NCI-H146 (cell line): Measurements from ENCODE around the gene HEXB.
"Not testable (repeated sequence)": the region's sequence is repeated elsewhere in the genome, so short reads cannot be mapped to it uniquely, and the experiment has no call there.

ENCODE experiments used
- DNase-seq: peaks from one replicate; lab custom pipeline; 2025; lab: John Stamatoyannopoulos, UW

The HEXB gene

DNA sequence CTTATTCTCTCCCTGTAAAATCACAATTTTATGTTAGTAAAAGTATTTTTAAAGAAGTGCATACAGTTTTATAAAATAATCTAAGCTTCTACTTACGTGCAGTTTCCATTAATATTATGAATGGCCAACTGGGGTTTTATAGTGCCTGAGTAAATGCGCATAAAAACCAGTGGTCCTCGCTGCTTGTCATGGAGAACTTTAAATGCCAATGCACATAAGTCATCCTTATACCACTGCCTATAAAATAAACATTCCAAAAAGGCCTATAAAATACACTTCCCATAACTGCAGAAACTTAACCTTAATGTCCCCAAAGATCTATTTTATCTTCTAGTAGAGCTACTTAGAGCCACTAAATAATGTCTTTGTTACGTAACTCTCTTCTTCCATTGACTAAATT, 53.4 kb downstream of the HEXB start:
- no peak for DNase-seq

DNA sequence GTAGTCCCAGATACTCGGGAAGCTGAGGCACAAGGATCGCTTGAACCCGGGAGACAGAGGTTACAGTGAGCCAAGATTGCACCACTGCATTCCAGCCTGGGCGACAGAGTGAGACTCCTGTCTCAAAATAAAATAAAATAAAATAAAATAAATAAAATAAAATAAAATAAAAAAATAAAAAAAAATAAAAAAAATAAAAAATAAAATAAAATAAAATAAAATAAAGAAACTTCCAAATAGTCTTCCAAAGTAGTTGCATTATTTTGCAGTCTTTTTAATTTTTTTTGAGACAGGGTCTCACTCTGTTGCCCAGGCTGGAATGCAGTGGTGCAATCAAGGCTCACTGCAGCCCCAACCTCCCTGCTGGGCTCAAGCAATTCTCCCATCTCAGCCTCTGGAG, 63.7 kb downstream of the HEXB start:
- not testable (repeated sequence) for DNase-seq

DNA sequence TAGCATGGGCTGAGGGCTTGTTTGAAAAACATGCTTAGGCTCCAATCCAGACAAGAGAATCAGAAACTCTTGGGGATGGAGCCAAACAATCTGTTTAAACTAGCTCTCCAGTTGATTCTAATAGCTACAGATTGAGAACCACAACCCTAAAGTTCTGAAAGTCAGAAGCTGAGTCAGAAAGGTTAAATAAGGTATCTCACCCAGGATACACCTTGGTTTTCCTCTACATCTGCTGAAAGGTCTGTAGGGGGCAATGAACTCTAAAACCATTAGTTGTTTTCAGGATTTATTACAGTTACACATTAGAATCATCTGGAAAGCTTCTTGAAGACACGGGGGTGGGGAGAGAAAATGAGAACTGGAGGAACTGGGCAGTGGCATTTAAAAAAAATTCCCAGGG, 76.2 kb downstream of the HEXB start:
- no peak for DNase-seq

DNA sequence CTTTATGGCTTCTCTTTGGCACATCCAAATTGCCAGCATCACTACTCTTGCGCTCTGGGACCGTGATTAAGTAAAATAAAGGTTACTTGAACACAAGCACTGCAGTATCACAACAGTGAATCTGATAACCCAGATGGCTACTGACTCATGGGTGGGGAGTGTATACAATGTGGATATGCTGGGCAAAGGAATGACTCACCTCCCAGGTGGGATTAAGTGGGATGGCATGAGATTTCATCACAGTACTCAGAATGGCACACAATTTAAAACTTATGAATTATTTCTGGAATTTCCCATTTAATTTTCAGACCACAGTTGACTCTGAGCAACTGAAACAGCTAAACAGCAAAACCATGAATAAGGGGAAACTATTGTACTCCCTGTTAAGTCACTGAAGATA, 77.6 kb downstream of the HEXB start:
- DNase-seq, result no peak

DNA sequence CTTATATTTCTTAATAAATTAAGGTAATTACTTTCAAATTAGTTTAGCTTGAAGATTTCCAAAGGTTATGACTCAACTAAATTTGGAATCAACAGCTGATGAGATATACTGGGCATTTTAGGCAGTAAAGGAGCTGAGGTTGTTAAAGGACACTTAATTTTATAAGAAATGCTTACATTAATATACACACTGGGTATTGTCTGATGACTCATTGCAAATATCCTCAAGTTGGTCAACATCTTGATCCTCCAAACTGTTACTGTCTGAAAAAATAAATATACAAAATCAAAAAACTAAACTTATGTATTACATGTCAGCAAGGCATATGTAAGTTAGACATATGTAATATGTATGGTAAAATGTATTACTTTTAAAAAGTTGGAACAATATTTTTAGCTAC, 78.5 kb downstream of the HEXB start:
- no peak for DNase-seq

DNA sequence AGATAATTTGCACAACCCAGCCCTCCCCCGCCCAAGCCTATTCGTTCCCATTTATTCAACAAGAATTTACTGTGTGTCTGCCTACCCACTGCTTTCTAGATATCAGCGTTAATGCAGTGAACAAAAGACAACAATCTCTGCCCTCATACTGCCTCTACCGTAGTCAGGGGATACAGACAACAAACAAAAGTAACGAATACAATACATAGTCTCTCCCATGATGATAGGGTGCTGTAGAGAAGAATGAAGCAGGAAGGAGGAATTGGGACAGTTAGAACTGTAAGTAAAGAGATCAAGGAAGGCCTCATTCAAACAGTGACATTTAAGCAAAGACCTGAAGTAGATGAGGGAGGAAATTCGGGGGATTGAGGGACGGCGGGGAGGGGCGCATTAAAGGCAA, 80.2 kb downstream of the HEXB start:
- peak; percentile 16 for DNase-seq

DNA sequence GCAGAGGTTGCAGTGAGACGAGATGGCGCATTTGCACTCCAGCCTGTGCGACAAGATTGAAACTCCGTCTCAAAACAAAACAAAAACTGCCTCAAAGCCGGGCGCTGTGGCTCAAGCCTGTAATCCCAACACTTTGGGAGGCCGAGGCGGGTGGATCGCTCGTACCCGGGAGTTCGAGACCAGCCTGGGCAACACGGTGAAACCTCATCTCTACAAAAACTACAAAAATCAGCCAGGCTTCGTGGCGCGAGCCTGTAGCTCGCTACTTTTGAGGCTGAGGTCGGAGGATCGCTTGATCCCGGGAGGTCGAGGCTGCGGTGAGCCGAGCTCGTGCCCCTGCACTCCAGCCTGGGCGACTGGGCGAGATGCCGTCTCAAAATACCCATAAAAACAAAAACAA, 80.9 kb downstream of the HEXB start:
- no peak for DNase-seq

DNA sequence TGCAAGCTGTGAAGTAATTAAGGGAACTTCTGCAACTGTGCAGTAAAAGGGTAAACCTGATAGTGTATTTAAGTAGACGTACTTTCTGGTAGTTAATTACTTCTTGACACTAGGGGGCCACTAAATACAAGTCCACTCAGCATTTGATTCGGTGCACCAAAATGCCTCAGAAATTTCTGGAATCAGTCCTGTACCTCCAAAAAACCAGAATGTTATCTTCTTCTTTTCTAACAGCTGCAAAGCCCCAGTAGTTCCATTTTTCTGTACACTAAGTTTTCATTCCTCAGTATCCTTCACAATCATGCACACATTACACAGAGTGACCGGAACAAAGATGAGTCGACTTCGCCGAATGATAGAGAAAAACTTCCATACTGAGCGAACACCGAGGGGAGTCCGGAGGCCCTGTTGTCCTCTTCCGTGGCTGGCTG, 81.4 kb downstream of the HEXB start:
- peak; percentile 47 for DNase-seq

DNA sequence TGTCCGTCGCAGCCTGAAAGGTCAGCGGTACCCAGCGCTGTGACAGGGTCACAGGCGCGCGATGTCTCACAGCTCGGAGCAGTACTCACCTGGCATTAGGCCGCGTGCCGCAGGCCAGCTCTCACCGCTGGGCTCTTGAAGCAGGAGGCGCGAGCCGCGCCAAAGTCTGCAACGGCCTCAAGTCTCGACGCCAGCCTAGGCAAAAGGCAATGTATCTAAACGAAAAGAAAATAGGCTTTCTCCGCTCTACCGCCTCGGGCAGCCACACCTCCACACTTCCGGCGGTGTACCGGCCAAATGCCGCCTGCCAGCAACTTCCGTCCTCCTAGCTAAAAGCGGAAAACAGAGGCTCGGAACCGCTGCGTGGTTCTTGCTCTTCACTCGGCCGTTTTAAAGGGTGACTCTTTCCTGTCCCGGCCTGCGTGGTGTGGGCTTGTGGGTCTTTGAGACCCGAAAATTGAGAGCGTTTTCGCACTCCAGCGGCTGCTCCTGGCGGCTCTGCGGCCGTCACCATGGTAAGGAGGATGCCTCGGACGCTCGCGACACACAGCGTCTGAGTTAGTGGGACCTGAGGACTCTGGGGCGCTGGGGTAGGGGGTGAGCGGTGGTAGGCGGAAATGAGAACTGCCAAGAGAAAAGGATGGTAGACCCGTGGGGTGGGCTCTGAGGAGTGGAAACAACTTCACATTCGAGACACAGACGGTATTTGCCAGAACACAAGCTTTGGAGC, 82.0 kb downstream of the HEXB start, which contains the start of the genes GFM2 and NSA2:
Gene GFM2, minus strand, starts transcription at position 269 of the 730 bp plus-strand sequence. CDS start 3,375 bp downstream, outside the sequence.
Gene NSA2, plus strand, starts transcription at position 401 of the 730 bp plus-strand sequence. Its CDS starts 112 bp downstream, at position 513.
- peak; percentile 90 for DNase-seq

DNA sequence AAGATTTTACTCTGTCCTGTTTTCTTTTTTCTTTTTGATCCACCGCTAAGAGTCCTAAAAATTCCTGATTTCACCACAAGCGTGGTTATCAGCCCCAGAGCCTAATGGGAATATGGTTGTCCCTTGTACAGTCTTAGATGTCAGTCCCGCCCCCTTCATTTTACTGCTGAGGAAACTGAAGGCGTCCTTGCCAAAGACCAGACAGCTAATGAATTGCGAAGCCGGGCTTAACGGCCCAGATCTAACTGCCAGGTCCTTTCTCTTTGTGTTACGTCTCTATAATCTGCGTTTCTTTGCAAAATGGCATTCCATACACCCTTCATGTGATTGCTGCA, 82.5 kb downstream of the HEXB start:
- DNase-seq, result peak; percentile 46
